Suppressor macrophage treated with lipopolysaccharide for 1 hour (primary cell): ENCODE results near the gene LATS2.
"Not testable (repeated sequence)": the region's sequence is repeated elsewhere in the genome, so short reads cannot be mapped to it uniquely, and the experiment has no call there.

Experiments
- DNase-seq, 3 donors: peaks; one replicate each; pipeline ENCODE4 v3.0.0-alpha.2; 2020 to 2022

LATS2 gene

GRCh38 chr13:20990910-20991525 lies 70.4 kb downstream of the LATS2 start:
- DNase-seq = no peak

GRCh38 chr13:20989656-20990321 lies 71.6 kb downstream of the LATS2 start:
- no peak for DNase-seq

GRCh38 chr13:20988909-20989655 lies 72.3 kb downstream of the LATS2 start:
- no peak for DNase-seq

GRCh38 chr13:20988033-20988908 lies 73.1 kb downstream of the LATS2 start:
- DNase-seq = no peak

- DNase-seq = no peak
Measured at GRCh38 chr13:20987599-20987998, 73.8 kb downstream of the LATS2 start.

GRCh38 chr13:20984879-20985278 lies 76.5 kb downstream of the LATS2 start:
- DNase-seq = no peak

GRCh38 chr13:20983386-20983785 lies 78.0 kb downstream of the LATS2 start:
- DNase-seq = no peak

GRCh38 chr13:20981370-20982095 lies 79.9 kb downstream of the LATS2 start:
- DNase-seq = no peak

GRCh38 chr13:20980899-20981298 lies 80.5 kb downstream of the LATS2 start:
- no peak for DNase-seq

- DNase-seq = no peak
Measured at GRCh38 chr13:20980430-20980829, 81.0 kb downstream of the LATS2 start.

GRCh38 chr13:20977394-20977793 lies 84.0 kb downstream of the LATS2 start:
- DNase-seq = no peak

GRCh38 chr13:20974981-20975585 lies 86.3 kb downstream of the LATS2 start:
- no peak for DNase-seq

- no peak for DNase-seq
Measured at GRCh38 chr13:20973886-20974425, 87.4 kb downstream of the LATS2 start.

- no peak for DNase-seq
Measured at GRCh38 chr13:20972731-20973130, 88.7 kb downstream of the LATS2 start.

- DNase-seq = peak; percentile 15 to 57 (median 44)
Measured at GRCh38 chr13:20969182-20969581, 92.2 kb downstream of the LATS2 start.

- DNase-seq = no peak
Measured at GRCh38 chr13:20968745-20969144, 92.6 kb downstream of the LATS2 start.

GRCh38 chr13:20967340-20967739 lies 94.0 kb downstream of the LATS2 start:
- no peak for DNase-seq

- DNase-seq = no peak
Measured at GRCh38 chr13:20964904-20965303, 96.5 kb downstream of the LATS2 start.

- DNase-seq = not testable (repeated sequence)
Measured at GRCh38 chr13:20961663-20962062, 99.7 kb downstream of the LATS2 start.

GRCh38 chr13:20960663-20961309 lies 100.6 kb downstream of the LATS2 start:
- no peak for DNase-seq

- DNase-seq = peak in 1 of 3 donors; percentile 13
Measured at GRCh38 chr13:20957049-20957620, 104.3 kb downstream of the LATS2 start.
